ENCODE measurements around the gene SLIT1. TPM values are rescaled to one million over a fixed set of nuclear protein-coding genes. Genes with fewer than 3 reads are reported as not detected.

SLIT1 gene
- total RNA-seq, 1 donor from 2014 or later: under 0.01 TPM

- TF ChIP-seq CTCF (IDR thresholded peaks at IDR 0.05; ENCODE audit: insufficient read depth, low read length, severe bottlenecking): peak; percentile 19
- Histone ChIP-seq H3K36me3 (ENCODE audit: control insufficient read depth, insufficient read depth, low read length) (no peaks in the 10 kb centered on the region), H3K4me3 (ENCODE audit: low read depth, low read length) (no peak overlapping the region), H3K27me3 (ENCODE audit: control insufficient read depth, insufficient read depth, low read length) (no peaks in the 10 kb centered on the region)
- DNase-seq (ENCODE audit: low read depth) (peak; percentile 32), FAIRE-seq (no peak)
These were observed 68.4 kb downstream of the SLIT1 start for GRCh38 chr10:97117372-97117771.

- no peak for DNase-seq (ENCODE audit: low read depth)
- no peak for FAIRE-seq
- H3K27me3 ChIP-seq (ENCODE audit: control insufficient read depth, insufficient read depth, low read length): no peaks in the 10 kb centered on the region
- no peak overlapping the region for H3K4me3 ChIP-seq (ENCODE audit: low read depth, low read length)
- no peak for TF ChIP-seq CTCF (IDR thresholded peaks at IDR 0.05; ENCODE audit: insufficient read depth, low read length, severe bottlenecking)
- no peaks in the 10 kb centered on the region for H3K36me3 ChIP-seq (ENCODE audit: control insufficient read depth, insufficient read depth, low read length)
These were observed 69.1 kb downstream of the SLIT1 start for GRCh38 chr10:97116462-97117162.

GRCh38 chr10:97115846-97116245 is 69.9 kb downstream of the SLIT1 start:
- H3K36me3 ChIP-seq (ENCODE audit: control insufficient read depth, insufficient read depth, low read length): no peaks in the 10 kb centered on the region
- no peak for DNase-seq (ENCODE audit: low read depth)
- FAIRE-seq: no peak
- TF ChIP-seq CTCF (IDR thresholded peaks at IDR 0.05; ENCODE audit: insufficient read depth, low read length, severe bottlenecking): no peak
- no peak overlapping the region for H3K4me3 ChIP-seq (ENCODE audit: low read depth, low read length)
- H3K27me3 ChIP-seq (ENCODE audit: control insufficient read depth, insufficient read depth, low read length): no peaks in the 10 kb centered on the region

GRCh38 chr10:97111615-97112014 is 74.1 kb downstream of the SLIT1 start:
- no peak for DNase-seq (ENCODE audit: low read depth)
- H3K36me3 ChIP-seq (ENCODE audit: control insufficient read depth, insufficient read depth, low read length): no peaks in the 10 kb centered on the region
- no peak overlapping the region for H3K4me3 ChIP-seq (ENCODE audit: low read depth, low read length)
- no peak for FAIRE-seq
- TF ChIP-seq CTCF (IDR thresholded peaks at IDR 0.05; ENCODE audit: insufficient read depth, low read length, severe bottlenecking): no peak
- no peaks in the 10 kb centered on the region for H3K27me3 ChIP-seq (ENCODE audit: control insufficient read depth, insufficient read depth, low read length)

GRCh38 chr10:97109547-97109946 is 76.2 kb downstream of the SLIT1 start:
- no peak overlapping the region for H3K4me3 ChIP-seq (ENCODE audit: low read depth, low read length)
- no peaks in the 10 kb centered on the region for H3K36me3 ChIP-seq (ENCODE audit: control insufficient read depth, insufficient read depth, low read length)
- TF ChIP-seq CTCF (IDR thresholded peaks at IDR 0.05; ENCODE audit: insufficient read depth, low read length, severe bottlenecking): no peak
- DNase-seq (ENCODE audit: low read depth) (no peak), FAIRE-seq (peak; percentile 52)
- no peaks in the 10 kb centered on the region for H3K27me3 ChIP-seq (ENCODE audit: control insufficient read depth, insufficient read depth, low read length)

- DNase-seq (ENCODE audit: low read depth): no peak
- H3K27me3 ChIP-seq (ENCODE audit: control insufficient read depth, insufficient read depth, low read length): no peaks in the 10 kb centered on the region
- TF ChIP-seq CTCF (IDR thresholded peaks at IDR 0.05; ENCODE audit: insufficient read depth, low read length, severe bottlenecking): no peak
- H3K36me3 ChIP-seq (ENCODE audit: control insufficient read depth, insufficient read depth, low read length): no peaks in the 10 kb centered on the region
- no peak overlapping the region for H3K4me3 ChIP-seq (ENCODE audit: low read depth, low read length)
- no peak for FAIRE-seq
These were observed 78.2 kb downstream of the SLIT1 start for GRCh38 chr10:97107551-97107950.
